NB4 (cell line): ENCODE results near the gene MIER3.

Experiments used
- CTCF ChIP-seq: IDR thresholded peaks from one replicate; pipeline ENCODE4 v1.5.1; 2012; ENCODE audit warnings: low read depth, low read length
- MYC ChIP-seq: IDR thresholded peaks from 2 replicates; pipeline ENCODE4 v1.6.1; 2011; ENCODE audit warnings: low read depth, low read length
- POLR2A ChIP-seq: IDR thresholded peaks from 2 replicates; pipeline ENCODE4 v1.6.1; 2011; ENCODE audit warnings: mild to moderate bottlenecking; ENCODE audit not compliant: insufficient read length; ENCODE audit errors: extremely low read depth

- no peak for TF ChIP-seq CTCF
- no peak for TF ChIP-seq POLR2A
- no peak for TF ChIP-seq MYC
Measured at GRCh38 chr5:56934325-56934724, 17.6 kb downstream of the MIER3 start.
